Stromal cell of bone marrow (primary cell): ENCODE results near the gene KCNH1.
"Not testable (repeated sequence)": the region's sequence is repeated elsewhere in the genome, so short reads cannot be mapped to it uniquely, and the experiment has no call there.

Experiments used
- DNase-seq: peaks from one replicate; pipeline ENCODE4 v3.0.0-alpha.2; 2012; ENCODE audit warnings: low read depth

Gene KCNH1

DNA sequence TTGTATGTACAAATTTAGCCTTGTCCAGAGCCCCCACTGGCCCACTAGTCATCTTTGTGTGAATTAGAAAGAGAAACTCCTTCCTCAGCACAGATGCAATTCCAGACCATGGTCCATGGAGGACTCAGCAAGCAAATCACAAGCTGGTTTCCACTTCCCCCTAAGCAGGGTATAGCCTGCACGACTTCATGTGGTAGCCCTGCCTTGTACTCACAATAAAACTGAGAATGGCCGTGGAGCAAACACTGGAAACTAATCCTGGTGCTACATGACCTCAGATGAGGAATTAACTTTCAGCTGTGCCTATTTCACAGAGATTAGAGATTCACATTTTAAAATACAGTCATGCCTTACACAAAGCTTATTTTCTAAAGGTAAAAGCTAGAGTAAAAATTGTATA is 32.5 kb downstream of the KCNH1 start:
- no peak for DNase-seq

DNA sequence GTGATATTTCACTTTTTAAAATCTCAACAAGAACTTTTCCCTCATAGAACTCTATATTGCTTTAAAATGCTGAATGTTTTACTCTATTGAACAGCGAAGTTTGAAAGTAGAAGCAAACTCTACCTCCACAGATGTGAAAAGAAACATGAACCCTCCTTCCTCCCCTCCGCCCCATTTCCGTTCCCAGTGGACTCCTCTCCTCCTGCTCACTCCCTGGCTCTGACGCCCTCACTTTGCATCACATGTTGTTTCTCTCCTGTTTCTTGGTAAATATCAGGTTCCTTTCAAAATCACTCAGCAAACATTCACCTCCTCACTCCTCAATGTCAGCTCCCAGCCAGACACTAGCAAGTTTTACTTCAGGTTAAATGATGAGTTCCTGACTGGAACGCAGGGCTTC is 34.6 kb downstream of the KCNH1 start:
- DNase-seq: no peak

DNA sequence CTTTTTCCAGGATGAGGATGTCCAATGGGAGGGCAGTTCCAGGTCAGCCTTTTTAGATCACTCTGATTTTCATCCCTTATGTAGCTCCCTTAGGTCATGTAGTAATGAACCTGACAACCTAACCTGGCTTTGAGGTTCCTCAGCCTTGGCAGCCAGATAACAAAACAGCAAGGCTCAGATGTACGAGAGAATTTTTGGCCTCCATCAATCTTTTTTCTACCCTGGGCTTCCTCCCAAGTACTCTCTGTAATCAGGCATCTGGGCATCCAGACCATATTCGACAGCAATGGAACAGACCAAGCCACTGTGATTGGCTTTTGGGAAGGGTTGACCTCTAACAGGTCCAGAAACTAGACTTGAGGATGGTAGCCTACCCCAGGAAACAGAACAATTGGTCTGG is 38.6 kb downstream of the KCNH1 start:
- no peak for DNase-seq

DNA sequence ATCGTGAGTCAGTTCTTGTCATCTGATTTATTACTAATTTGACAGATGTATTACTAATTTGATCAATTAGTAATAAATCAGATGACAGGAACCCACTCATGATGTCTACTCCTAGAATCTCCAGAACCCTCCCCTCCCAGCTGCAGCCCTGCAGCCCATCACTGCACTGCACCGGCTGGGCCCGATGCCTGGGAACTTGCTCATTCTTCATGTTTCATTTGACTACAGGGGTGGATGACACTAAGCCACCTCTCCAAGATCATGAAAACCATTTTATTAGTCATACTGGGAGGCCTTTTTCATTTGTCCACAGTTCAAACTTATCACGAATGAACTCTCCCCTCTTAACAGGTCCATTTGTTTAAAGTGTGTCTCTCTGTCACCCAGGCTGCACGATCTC is 41.0 kb downstream of the KCNH1 start:
- no peak for DNase-seq

DNA sequence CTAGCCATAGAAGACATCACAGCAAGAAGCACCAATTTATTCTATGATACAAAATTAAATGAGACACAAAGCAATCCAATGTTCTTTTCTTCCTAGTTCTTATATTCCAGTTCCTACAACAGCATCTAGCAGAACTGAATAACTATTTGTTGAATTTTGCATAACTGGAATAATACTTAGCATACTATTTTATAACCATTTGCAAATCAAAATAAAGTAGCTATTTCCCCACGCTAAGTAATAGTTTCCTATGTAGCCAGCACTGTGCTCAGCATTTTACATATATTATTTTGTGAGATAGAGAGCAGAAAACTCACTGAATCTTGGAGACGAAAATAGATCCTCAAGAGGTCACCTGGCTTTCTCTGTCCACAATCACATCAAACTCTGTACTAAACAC is 42.1 kb downstream of the KCNH1 start:
- DNase-seq: no peak

DNA sequence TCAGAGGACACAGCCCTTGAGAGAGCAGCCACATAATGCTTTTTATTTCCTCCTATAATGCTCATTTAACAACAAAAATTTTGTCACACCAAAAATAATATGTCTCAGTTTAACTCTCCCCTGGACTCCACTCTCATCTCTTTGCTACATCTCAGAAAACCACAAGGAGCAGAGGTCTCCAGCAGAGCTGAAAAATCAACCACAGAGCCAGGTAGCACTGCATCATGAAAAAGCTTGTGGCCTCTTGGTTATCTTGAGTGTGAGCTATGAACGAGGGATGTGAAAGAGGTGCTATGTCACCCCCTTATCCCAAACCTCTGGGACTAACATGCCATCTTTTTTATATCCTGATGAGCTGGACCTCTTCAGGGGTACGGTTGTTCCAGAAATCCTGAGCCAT is 44.4 kb downstream of the KCNH1 start:
- DNase-seq: no peak

DNA sequence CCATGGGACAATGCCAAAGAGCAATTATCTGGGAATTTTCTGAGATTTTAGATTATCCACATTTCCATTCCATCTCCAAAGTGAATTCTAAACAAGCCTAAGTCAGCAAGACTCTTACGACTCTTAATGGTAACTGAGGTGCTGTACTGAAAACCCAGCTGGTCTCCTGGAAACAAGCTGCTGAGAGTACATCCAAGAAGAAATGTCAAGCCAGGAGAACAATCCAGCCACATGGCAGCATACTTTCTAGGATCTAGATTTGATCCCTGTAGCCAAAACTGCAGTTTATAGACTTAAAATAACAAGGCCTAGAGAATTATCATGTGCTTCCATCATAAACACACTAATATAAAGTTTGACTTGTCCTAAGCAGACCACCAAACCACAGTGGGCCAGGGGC is 45.8 kb downstream of the KCNH1 start:
- DNase-seq: no peak

DNA sequence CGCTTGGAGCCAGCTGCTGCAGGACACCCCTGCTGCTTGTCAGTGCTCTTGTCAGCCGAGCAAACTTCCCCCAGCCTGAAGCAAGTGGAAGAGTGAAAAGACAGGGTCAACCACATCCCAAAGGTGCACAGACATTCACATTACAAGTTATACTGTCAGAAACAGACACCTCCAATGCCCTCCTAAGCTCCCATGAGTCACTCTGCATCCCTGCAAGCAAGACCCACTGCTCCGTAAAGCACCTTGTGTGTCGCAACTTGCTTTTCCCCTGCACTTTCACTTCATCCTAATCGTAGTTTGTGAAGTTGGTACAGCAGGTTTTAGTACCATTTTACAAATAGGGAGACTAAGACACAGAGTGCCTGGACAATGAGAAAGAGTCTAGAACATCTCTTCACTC is 51.1 kb downstream of the KCNH1 start:
- DNase-seq: no peak

DNA sequence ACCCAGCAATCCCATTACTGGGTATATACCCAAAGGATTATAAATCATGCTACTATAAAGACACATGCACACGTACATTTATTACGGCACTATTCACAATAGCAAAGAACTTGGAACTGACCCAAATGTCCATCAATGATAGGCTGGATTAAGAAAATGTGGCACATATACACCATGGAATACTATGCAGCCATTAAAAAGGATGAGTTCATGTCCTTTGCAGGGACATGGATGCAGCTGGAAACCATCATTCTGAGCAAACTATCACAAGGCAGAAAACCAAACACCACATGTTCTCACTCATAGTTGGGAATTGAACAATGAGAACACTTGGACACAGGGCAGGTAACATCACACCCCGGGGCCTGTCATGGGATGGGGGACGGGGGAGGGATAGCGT is 52.5 kb downstream of the KCNH1 start:
- not testable (repeated sequence) for DNase-seq

DNA sequence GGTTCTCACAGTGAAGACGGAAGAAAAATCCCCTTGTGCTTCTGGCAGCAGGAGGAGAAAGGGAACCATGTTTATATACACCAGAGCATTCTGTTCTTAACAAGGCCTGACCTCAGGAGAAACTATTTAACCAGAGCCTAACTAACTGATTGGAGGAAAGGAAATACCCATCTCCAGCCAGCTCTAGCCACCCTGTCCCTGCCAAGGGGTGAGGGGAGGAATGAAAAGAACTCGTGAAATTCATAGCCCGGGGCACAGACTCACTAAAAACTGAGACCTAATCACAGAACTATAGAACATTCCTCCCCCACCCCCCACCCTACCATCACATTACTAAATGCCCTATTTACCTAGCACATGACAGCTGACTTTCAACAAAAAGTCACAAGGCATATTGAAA is 65.0 kb downstream of the KCNH1 start:
- no peak for DNase-seq

DNA sequence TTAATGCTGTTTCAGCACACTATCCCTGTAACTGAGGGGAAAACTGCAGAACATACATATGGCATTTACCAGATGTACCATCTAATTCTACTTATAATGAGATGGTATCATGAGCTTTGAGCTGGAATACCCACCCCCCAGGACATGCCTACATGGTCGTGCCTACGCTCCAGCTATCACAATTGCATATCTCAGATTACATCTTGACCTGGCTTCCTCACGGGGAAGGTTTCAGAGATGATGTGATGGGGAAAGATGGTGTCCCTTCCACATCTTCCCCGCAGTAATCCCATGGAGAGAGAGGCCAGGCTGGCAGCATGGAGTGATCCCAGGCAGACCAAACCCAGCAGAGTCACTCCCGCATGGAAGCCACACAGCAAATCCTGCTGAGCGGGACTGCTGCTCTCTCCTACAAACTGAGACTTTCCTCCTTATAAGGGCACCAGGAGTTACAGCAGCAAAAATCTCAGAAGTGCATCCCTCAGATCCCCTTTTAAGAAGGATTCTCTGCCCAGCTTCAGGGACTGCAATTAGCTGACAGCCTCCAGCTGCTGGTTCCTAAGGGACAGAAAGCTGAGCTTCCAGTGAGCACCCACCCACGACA is 67.1 kb downstream of the KCNH1 start:
- DNase-seq: no peak

DNA sequence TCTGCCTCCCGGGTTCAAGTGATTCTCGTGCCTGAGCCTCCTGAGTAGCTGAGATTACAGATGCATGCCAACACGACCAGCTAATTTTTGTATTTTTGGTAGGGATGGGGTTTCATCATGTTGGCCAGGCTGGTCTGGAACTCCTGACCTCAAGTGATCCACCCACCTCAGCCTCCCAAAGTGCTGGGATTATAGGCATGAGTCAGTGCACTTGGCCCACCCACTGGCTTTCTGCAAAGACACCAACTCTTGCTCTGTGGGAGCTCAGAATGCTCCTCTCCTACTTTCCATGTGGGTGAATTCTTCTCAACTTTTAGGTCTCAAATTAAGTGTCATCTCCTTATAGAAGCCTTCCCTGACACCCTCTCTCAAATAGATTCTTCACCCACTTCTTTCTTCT is 92.1 kb downstream of the KCNH1 start:
- DNase-seq: not testable (repeated sequence)

DNA sequence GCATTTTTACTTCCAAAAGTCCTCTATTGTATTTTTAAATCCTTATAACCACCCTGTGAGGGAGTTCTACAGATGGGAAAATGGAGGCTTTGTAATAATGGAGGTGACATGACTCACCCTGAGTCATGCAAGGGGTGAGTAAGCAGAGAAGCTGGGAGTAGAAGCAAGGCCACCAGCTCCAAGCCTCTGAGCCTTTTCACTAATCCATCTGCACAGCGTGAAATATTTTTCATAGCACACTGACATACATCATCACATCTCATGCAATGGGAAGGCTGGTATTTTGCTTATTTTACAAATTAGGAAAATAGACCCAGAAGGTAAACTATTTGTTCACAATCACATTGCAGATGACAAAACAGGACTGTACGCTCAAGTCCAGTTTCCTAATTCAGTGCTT is 96.9 kb downstream of the KCNH1 start:
- DNase-seq: peak; percentile 95

DNA sequence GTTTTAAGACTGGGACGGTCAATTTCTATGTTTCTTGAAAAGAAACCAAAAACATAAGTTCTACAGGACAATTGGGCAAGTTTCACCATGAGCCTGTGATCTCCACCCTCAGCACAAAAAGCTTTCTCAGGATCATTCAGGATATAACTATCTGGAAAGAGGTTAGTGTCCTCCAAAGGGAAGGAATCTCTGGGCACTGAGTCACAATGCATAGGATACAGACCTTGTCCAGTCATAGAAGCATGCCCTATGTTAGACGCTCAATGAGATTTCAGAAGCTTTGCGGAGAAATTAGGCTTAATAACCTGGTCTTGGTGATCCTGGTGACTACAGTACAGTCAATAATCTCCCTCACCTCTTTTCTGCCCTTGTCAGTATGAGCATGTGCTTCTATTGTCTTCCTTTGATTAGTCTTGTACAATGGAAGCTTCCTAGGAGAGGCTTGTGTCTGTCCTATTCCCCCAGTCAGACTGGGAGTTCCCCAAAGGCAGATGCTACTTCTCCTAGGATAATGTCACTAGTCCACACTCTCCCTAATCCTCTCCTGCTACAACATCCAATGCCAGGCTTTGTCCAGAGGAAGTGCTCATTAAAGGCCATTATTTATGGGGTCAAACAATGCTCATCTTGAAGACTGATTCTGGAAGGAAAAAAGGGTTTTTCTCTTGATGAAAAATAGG is 97.4 kb downstream of the KCNH1 start:
- no peak for DNase-seq

DNA sequence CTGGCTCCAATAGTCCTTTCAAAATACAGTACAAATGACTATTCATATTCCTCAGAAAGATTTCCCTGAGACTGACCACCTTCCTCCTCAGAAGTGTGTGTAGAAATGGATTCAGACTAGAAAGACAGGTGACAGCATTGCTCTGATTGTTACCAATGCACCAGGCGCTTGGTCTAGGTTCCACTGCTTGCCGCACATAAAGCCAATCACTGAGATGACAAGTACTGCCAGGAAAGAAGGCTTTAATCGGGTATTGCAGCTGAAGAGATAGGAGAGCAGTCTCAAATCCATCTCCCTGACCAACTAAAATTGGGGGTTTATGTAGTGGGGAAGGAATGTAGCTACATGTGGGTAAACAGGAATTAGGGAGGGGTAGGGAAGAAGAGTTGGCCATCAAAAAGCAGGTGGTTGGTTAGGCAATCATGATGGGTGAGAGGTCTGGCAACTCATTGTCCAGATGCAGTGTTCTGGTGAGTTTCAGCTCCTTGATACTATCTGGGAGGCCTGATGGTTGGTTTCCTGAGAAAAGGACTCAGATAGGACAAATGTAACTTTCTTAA is 98.0 kb downstream of the KCNH1 start:
- DNase-seq: no peak

DNA sequence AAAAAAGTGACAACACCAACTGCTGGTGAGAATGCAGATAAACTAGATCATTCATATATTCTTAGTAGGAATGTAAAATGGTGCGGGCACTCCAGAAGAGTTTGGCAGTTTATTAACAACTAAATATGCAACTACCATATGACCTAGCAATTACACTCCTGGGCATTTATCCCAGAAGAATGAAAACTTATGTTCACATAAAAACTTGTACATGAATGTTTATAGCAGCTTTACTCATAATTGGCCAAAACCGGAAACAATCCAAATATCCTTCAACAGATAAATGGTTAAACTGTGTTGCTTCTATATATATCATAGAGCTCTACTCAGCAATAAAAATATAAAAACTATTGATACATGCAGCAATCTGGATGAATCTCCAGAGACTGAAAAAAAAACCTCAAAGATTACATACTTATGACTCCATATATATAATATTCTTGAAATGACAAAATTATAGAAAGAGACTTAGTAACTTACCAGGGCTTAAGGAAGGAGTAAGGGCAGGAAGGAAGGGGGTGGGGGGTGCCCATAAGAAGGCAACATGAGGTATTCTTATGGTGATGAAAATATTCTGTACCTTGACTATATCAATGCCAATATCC is 99.9 kb downstream of the KCNH1 start:
- no peak for DNase-seq

DNA sequence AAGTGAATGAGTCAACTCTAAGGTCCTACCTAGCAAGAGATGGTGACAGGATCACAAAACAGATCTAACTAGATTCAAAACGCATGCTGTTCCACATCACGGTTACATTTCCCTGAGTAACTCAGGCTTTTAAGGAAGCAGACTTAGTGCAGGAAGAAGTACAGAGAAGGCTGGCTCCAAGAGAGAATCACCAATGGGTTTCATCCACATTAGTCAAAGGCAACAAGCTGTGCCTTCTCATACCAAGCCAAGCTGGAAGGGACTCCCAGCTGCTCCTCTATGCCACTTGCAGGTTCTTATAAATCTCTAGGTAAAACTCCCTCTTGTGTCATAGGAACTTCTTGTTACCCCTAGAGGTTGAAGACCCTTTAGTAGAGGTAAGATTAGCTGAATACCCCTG is 109.0 kb downstream of the KCNH1 start:
- DNase-seq: no peak

DNA sequence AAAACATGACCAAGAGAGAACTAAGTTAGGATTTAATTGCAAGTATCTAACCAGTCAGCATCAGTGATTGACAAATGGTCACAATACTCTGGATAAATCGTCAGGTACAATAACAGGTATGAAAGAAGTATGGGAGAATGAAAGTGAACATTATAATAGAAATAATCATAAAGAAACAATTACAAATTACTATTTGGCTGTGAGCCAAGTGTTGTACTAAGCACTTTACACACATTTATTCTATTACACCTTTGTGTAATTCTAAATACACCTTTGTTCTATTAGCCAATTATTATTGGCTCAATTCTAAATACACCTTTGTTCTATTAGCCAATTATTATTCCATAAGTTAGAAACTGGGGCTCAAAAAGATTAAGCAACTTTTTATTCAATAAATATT is 114.7 kb downstream of the KCNH1 start:
- DNase-seq: no peak

DNA sequence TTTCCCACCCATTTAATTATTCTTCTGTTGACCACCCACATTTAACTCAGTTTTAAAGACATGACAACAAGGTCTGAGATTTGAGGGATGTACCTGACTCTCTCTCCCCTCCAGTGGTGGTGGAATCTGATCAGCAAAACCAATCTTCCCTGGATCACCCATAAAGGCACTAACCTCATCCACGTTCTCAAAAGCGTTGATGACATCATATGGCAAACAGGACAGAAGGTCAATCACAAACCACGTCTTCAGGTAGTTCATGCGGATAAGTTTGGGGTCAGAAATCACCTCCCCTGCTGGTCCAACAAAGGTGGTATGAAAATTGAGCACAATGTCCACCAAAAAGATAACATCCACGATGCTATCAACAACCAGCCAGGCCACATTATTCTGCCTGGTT is 115.3 kb downstream of the KCNH1 start:
- no peak for DNase-seq

DNA sequence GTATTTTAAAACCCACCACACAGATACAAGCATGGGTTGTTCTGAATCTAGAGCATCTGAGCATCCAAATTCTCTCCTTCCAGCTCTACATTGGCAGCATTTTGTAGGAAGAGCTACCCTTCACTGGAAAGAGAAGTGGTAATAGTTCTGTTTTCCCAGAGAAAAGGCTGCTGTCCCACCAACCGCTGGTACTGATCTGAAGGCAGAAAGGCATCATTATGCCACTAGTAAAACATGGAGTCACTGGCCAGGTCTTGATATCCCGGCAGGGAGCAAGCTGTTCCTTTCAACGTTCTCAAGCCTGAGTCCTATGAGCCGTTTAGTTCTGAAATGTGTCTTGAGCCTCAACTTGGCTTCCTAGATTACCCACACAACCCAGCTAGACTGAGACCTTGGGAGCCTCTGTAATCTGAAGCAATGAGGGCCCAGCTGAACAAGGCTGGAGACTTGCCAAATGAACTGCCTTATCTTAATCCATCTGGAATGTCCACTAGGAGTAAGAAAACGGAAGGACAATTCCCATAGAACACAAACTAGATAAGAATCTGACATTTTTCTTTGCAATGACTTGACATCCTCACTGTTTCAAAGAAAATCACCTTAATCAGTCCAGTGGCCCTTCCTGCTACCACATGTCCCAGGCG is 116.8 kb downstream of the KCNH1 start:
- no peak for DNase-seq

DNA sequence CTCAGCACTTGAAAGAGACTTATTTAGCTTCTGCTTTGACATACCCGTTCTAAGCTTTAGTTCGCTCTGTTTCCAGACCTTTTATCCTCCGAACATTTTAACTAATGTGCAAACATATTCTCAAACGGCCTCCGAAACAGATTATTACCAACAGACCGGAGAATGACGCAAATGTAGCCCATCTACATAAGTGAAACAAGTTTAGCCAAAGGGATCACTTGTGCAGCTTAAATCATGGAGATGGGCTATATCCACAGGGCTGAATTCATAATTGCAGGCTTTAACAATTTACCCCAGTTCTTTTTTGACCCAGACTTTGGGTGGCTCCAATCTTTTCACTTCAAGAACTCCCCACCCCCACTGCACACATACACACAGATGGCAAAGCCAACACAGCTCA is 119.7 kb downstream of the KCNH1 start:
- DNase-seq: no peak

DNA sequence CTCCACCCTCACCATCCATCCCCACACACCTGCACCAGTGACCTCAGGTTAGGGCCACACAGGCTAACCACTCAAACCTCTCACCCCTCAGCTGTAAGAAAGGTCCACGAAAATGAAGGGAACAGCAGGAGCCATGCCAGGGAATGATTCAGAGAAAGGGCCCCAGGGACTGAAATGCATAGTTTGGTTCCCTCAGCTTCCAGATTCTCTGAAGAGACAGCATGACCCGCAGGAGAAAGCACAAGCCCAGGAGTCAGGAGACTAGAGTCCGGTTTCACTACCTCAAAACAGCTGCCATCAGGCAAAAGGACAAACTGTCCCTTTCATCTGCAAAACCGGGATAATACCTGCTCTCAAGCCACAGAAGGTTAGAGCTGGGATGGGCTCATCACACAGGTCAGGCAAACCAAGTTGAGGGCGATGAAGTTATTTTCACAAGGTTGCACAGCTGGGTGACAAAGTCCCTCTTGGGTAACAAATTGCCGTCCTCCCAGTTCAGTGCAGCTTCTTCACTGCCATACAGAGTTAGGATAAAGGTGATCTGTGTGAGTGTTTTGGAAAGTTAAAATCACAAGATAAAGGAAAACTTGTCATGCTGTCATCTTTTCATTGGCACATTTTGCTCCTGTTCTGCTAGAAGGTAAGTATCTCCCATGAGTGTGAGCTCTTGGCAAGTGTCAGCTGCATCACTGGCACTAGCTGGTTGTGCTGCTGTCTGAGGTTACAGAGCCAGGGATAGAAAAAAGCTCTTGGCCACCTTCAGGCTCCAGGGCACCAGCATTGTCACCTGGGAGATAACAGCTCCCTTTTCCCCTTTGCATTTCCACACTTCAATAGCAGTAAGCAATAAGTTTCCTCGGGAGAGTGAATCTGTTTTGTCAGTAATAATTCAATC is 120.4 kb downstream of the KCNH1 start:
- DNase-seq: peak; percentile 47
